Upper lobe of right lung (tissue), 1 donor: ENCODE measurements around the gene CDK9. TPM values are rescaled to one million over a fixed set of nuclear protein-coding genes. Genes with fewer than 3 reads are reported as not detected.
"Not testable (repeated sequence)": the region's sequence is repeated elsewhere in the genome, so short reads cannot be mapped to it uniquely, and the experiment has no call there.

Experiments used
- ATAC-seq: fragments of 200-7000 bp; cut with Tn5 transposase; one replicate; pipeline ENCODE4 v1.9.1; 2020; ENCODE audit warnings: mild to moderate bottlenecking, moderate library complexity
- DNase-seq: peaks from one replicate; pipeline ENCODE4 v3.0.0-alpha.2; 2020
- H3K27ac ChIP-seq: fragments of 200-600 bp; one replicate; pipeline ENCODE4 v1.8.0; 2022
- H3K27me3 ChIP-seq: fragments of 200-600 bp; one replicate; pipeline ENCODE4 v1.8.0; 2022; ENCODE audit warnings: mild to moderate bottlenecking
- H3K36me3 ChIP-seq: fragments of 200-600 bp; one replicate; pipeline ENCODE4 v1.8.0; 2022
- H3K4me1 ChIP-seq: fragments of 200-600 bp; one replicate; pipeline ENCODE4 v1.8.0; 2022
- H3K4me3 ChIP-seq: fragments of 200-600 bp; one replicate; pipeline ENCODE4 v1.8.0; 2022; ENCODE audit warnings: mild to moderate bottlenecking
- H3K9me3 ChIP-seq: fragments of 200-600 bp; one replicate; pipeline ENCODE4 v1.8.0; 2022
- CTCF ChIP-seq: fragments of 200-600 bp; IDR thresholded peaks from one replicate; pipeline ENCODE4 v1.8.0; 2022; ENCODE audit warnings: antibody characterized with exemption
- intact Hi-C: fragments of 100-400 bp; cut with DNase I; formaldehyde crosslinking; loops from one replicate; pipeline ENCODE4 v1.11.0; 2022
- total RNA-seq: library from RNA; stranded (reverse); fragmentation: NEBNext Ultra II Directional; extraction: Animal tissue kit (Norgen Biotek cat#: 25700); gene quantifications from one replicate; pipeline ENCODE4 v1.2.1, GENCODE V29; 2021
- donor health status: DM: no; HTN: yes; CAD: no; lungs with severe emphysema.

Gene CDK9
- total RNA-seq, 1 donor from 2014 or later: 99.1 TPM

GRCh38 chr9:127778280-127779135 lies 7.3 kb upstream of the CDK9 start, which contains the start of gene SH2D3C:
TSS of gene SH2D3C (minus strand) at chr9:127778666. CDS start at chr9:127778627, 39 bp downstream.
- Histone ChIP-seq H3K27me3 (no peaks in the 10 kb centered on the region), H3K36me3 (no peaks in the 10 kb centered on the region), H3K9me3 (no peaks in the 10 kb centered on the region), H3K4me3 (peak within 1 kb of the TSS; percentile 43), H3K27ac (peak within 1 kb of the TSS; percentile 78), H3K4me1 (peaks cover 23% of the 10 kb centered on the region)
- DNase-seq (peak; percentile 73), ATAC-seq (peak; percentile 43)
- intact Hi-C loops: no loop called here
- no peak for TF ChIP-seq CTCF

DNA sequence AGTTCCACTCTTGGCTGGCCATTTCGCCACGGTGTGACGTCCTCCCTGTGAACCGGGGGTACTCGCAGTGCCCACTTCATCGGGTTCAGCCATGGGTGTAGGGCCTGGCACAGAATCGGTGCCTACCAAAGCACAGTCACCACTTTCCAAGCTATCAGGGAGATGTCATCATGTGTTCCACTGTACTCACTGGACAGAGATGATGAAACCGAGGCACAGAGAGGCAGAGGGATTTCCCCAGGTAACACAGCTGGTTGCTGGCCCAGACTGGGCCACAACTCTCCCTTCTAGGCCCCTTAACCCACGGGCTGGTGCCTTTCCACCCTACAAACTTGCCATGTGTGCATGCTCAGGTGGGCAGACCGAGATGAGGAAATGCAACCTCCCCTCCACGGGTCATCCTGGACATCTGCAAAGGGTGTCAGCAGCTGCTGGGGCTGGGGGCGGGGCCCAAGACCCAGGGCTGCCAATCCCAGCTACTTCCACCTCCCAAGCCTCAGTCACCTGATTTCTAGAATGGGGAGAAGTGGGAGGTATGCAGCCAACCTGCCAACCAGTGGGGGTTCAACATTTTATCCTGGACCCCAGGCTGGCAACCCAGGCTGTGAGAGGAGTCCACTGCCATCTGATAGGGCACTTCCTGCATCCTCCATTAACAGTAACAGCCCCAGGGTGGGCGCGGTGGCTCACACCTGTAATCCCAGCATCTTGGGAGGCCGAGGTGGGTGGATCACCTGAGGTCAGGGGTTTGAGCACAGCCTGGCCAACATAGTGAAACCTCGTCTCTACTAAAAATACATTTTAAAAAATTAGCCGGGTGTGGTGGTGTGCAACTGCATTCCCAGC lies 6.5 kb upstream of the CDK9 start:
- peaks cover 31% of the 10 kb centered on the region for H3K4me1 ChIP-seq
- H3K36me3 ChIP-seq: no peaks in the 10 kb centered on the region
- no peaks in the 10 kb centered on the region for H3K27me3 ChIP-seq
- ATAC-seq (peak; percentile 56), DNase-seq (no peak)
- TF ChIP-seq CTCF: no peak
- H3K4me3 ChIP-seq: peak overlapping the region; percentile 43
- peak overlapping the region; percentile 78 for H3K27ac ChIP-seq
- no peaks in the 10 kb centered on the region for H3K9me3 ChIP-seq
- intact Hi-C loops: no loop called here

GRCh38 chr9:127780126-127780885 lies 5.5 kb upstream of the CDK9 start:
- TF ChIP-seq CTCF: no peak
- H3K27ac ChIP-seq: peak overlapping the region; percentile 68
- no peak for ATAC-seq
- peaks cover 31% of the 10 kb centered on the region for H3K4me1 ChIP-seq
- H3K9me3 ChIP-seq: no peaks in the 10 kb centered on the region
- no peaks in the 10 kb centered on the region for H3K27me3 ChIP-seq
- DNase-seq: no peak
- intact Hi-C loops: no loop called here
- no peaks in the 10 kb centered on the region for H3K36me3 ChIP-seq
- no peak overlapping the region for H3K4me3 ChIP-seq

DNA sequence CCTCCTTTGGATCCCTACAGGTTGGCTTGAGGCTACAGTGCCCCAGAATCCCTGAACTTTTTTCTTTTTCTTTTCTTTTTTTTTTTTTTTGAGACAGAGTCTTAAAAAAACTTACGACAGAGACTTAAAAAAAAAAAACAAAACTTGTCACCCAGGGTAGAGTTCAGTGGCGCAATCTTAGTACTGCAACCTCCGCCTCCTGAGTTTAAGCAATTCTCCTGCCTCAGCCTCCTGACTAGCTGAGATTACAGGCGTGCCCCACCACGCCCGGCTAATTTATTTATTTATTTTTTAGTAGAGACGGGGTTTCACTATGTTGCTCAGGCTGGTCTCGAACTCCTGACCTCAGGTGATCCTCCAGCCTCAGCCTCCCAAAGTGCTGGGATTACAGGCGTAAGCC lies 4.9 kb upstream of the CDK9 start:
- H3K9me3 ChIP-seq: not testable (repeated sequence)
- peak overlapping the region; percentile 68 for H3K27ac ChIP-seq

GRCh38 chr9:127781806-127782205 lies 4.0 kb upstream of the CDK9 start:
- intact Hi-C loops: no loop called here
- Histone ChIP-seq H3K27ac (no peak overlapping the region), H3K4me1 (peaks cover 34% of the 10 kb centered on the region), H3K36me3 (no peaks in the 10 kb centered on the region), H3K4me3 (no peak overlapping the region), H3K27me3 (no peaks in the 10 kb centered on the region), H3K9me3 (no peaks in the 10 kb centered on the region)
- no peak for DNase-seq
- no peak for TF ChIP-seq CTCF
- no peak for ATAC-seq

More for the DNA sequence above, 4.9 kb upstream of the CDK9 start:
- peaks cover 31% of the 10 kb centered on the region for H3K4me1 ChIP-seq
- H3K27me3 ChIP-seq, intact Hi-C loops, H3K36me3 ChIP-seq, DNase-seq, ATAC-seq, H3K4me3 ChIP-seq: not testable (repeated sequence)
